GM19395 (cell line): ENCODE results near the gene TIPIN.
"Not testable (repeated sequence)": the region's sequence is repeated elsewhere in the genome, so short reads cannot be mapped to it uniquely, and the experiment has no call there.

Source experiments
- ATAC-seq: cut with Tn5 transposase; IDR thresholded peaks from one replicate; pipeline ENCODE4 v1.9.1; 2021; ENCODE audit warnings: mild to moderate bottlenecking, moderate library complexity; ENCODE audit not compliant: unreplicated experiment

TIPIN gene

GRCh38 chr15:66356359-66357236 lies at the start of gene TIPIN:
Gene TIPIN (minus strand): TSS chr15:66356685. CDS start chr15:66352947, 3,738 bp downstream.
- ATAC-seq: peak; percentile 90

- ATAC-seq: no peak
Measured at GRCh38 chr15:66405615-66406014, 49.1 kb upstream of the TIPIN start.

- no peak for ATAC-seq
Measured at GRCh38 chr15:66405007-66405406, 48.5 kb upstream of the TIPIN start.

GRCh38 chr15:66404532-66404931 lies 48.0 kb upstream of the TIPIN start:
- no peak for ATAC-seq

GRCh38 chr15:66404122-66404521 lies 47.6 kb upstream of the TIPIN start:
- ATAC-seq: no peak

GRCh38 chr15:66403323-66403722 lies 46.8 kb upstream of the TIPIN start:
- ATAC-seq: no peak

GRCh38 chr15:66402761-66403284 lies 46.3 kb upstream of the TIPIN start:
- ATAC-seq: no peak

GRCh38 chr15:66401130-66402021 lies 44.9 kb upstream of the TIPIN start:
- peak; percentile 52 for ATAC-seq

GRCh38 chr15:66400351-66400774 lies 43.9 kb upstream of the TIPIN start:
- no peak for ATAC-seq

- no peak for ATAC-seq
Measured at GRCh38 chr15:66399276-66399675, 42.8 kb upstream of the TIPIN start.

GRCh38 chr15:66394915-66395314 lies 38.4 kb upstream of the TIPIN start:
- no peak for ATAC-seq

- no peak for ATAC-seq
Measured at GRCh38 chr15:66394472-66394871, 38.0 kb upstream of the TIPIN start.

GRCh38 chr15:66393037-66393436 lies 36.6 kb upstream of the TIPIN start:
- ATAC-seq: not testable (repeated sequence)

- no peak for ATAC-seq
Measured at GRCh38 chr15:66390678-66391077, 34.2 kb upstream of the TIPIN start.

- no peak for ATAC-seq
Measured at GRCh38 chr15:66389859-66390381, 33.4 kb upstream of the TIPIN start.

- no peak for ATAC-seq
Measured at GRCh38 chr15:66389098-66389858, 32.8 kb upstream of the TIPIN start.

GRCh38 chr15:66388576-66388975 lies 32.1 kb upstream of the TIPIN start:
- ATAC-seq: no peak

- no peak for ATAC-seq
Measured at GRCh38 chr15:66388043-66388363, 31.5 kb upstream of the TIPIN start.

GRCh38 chr15:66387163-66388042 lies 30.9 kb upstream of the TIPIN start:
- ATAC-seq: peak; percentile 28
